SH-SY5Y (cell line): ENCODE data around the gene CDK10.

ENCODE experiments used
- GATA2 ChIP-seq: IDR thresholded peaks from 2 replicates; pipeline ENCODE4 v1.6.1; 2011; ENCODE audit warnings: mild to moderate bottlenecking, low read depth, low read length
- GATA3 ChIP-seq: IDR thresholded peaks from 2 replicates; pipeline ENCODE4 v1.6.1; 2011; ENCODE audit warnings: low read depth, mild to moderate bottlenecking, low read length, moderate library complexity

- TF ChIP-seq GATA2 = no peak
- TF ChIP-seq GATA3 = no peak
These were observed 20.2 kb downstream of the CDK10 start for GRCh38 chr16:89706518-89707260.
